NCI-H128 (cell line): ENCODE measurements around the gene CSF2.

Experiments
- DNase-seq: peaks from one replicate; lab custom pipeline; 2025; ENCODE audit not compliant: unreplicated experiment; lab: John Stamatoyannopoulos, UW

The CSF2 gene

GRCh38 chr5:132067941-132068808, 5.4 kb upstream of the CSF2 start:
- DNase-seq = no peak

DNA sequence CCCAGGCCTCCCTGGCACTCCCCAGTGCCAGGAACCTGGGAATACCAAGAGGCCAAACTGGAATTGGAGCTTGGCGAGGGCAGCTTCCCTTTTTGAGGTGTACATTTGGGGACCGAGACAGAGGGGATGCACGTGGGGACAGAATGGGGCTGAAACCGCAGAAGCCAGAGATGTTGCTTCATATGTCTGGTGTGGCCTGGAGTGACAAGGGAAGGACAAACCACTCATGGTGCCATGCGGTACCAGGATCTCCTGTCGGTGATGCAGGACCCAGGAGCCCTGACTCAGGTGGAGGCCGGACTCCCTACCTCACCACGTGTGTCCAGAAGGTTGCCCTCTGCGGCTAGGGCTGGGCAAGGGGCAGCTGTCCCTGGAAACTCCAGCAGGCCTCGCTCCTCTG, 4.0 kb upstream of the CSF2 start:
- DNase-seq = no peak

GRCh38 chr5:132069994-132070393, 3.6 kb upstream of the CSF2 start:
- no peak for DNase-seq

DNA sequence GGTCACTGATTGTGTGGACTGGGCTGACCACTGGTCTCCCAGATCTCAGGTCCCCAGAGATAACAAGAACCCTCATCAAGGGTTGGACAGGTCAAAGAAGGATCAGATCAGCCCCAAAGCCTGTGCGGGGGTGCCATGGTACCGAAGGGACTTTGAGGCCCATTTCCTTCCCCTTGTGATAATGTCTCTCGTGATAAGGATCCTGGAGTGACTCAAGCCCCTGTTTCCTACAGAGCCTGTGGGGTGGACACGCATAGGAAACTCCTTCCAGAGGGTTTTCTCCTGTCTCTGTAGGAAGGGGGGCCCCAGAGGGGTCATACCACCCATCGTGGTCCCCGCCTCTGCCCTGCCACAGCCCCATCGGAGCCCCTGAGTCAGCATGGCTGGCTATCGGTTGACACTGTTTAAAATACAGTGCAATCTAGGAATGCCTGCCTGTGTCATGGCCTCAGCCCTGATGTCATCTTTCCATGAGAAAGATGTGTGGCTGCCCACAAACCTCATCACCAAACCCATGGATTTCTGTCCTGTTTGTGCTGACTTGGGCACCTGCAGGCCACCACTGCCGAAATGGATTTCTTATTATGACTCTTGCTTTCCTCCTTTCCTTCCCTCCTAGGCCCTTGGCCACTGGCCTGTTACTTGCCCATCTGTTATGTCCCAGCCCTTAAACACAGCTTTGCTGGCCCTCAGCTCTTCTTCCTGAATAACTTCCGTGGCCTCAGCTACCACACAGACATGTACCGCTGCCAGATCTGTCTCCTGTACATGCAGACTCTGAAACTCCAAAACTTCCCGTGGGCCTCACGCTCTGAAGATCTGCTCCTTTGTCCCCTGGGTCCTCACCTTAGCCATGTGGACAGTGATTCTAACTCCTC, 2.9 kb upstream of the CSF2 start:
- DNase-seq = no peak

DNA sequence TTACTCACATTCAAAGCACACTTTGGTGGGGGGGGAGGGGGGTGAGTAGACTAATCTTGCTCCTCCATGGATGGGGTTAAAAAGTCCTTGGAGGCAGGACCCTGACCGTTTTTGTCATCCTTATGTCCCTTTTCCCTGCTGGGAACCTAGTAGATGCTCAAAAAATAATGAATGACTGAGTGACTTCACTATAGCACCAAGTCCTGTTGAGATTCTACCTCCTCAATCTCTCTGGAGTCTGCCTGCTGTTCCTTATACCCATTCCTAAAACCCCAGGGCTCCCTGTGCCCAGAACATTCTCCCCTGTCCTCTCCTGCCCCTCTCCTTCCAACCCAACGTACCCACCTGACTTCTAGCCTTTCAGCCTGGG, 2.3 kb upstream of the CSF2 start:
- no peak for DNase-seq

- no peak for DNase-seq
Measured at GRCh38 chr5:132072070-132072469, 1.5 kb upstream of the CSF2 start.

DNA sequence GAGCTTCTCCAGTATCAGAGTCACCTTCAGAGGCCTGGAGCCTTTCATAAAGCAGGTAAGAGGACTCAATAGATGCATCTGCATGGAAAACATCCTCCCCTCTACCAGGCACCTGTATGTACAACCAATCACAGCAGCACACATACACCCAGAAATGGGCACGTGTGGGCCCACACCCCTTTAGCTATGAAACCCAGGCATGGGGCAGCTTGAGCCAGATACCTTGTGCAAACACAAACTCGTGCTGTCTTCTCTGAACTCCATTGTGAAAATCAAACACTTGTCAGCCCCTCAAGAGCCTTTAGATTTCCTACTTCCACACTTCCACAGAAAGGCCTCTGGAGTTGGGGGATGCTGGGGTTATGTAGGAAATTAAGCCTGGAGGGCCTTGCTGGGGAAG, 1.1 kb upstream of the CSF2 start:
- no peak for DNase-seq

DNA sequence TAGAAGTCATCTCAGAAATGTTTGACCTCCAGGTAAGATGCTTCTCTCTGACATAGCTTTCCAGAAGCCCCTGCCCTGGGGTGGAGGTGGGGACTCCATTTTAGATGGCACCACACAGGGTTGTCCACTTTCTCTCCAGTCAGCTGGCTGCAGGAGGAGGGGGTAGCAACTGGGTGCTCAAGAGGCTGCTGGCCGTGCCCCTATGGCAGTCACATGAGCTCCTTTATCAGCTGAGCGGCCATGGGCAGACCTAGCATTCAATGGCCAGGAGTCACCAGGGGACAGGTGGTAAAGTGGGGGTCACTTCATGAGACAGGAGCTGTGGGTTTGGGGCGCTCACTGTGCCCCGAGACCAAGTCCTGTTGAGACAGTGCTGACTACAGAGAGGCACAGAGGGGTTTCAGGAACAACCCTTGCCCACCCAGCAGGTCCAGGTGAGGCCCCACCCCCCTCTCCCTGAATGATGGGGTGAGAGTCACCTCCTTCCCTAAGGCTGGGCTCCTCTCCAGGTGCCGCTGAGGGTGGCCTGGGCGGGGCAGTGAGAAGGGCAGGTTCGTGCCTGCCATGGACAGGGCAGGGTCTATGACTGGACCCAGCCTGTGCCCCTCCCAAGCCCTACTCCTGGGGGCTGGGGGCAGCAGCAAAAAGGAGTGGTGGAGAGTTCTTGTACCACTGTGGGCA, 642 bp downstream of the CSF2 start:
- DNase-seq = no peak

GRCh38 chr5:132074772-132075718, 1.5 kb downstream of the CSF2 start:
- DNase-seq = no peak

DNA sequence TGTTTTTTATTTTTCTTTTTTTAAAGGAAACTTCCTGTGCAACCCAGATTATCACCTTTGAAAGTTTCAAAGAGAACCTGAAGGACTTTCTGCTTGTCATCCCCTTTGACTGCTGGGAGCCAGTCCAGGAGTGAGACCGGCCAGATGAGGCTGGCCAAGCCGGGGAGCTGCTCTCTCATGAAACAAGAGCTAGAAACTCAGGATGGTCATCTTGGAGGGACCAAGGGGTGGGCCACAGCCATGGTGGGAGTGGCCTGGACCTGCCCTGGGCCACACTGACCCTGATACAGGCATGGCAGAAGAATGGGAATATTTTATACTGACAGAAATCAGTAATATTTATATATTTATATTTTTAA, 2.1 kb downstream of the CSF2 start:
- DNase-seq = no peak

GRCh38 chr5:132076202-132076830, 2.7 kb downstream of the CSF2 start:
- no peak for DNase-seq

- DNase-seq = no peak
Measured at GRCh38 chr5:132076983-132077382, 3.4 kb downstream of the CSF2 start.

DNA sequence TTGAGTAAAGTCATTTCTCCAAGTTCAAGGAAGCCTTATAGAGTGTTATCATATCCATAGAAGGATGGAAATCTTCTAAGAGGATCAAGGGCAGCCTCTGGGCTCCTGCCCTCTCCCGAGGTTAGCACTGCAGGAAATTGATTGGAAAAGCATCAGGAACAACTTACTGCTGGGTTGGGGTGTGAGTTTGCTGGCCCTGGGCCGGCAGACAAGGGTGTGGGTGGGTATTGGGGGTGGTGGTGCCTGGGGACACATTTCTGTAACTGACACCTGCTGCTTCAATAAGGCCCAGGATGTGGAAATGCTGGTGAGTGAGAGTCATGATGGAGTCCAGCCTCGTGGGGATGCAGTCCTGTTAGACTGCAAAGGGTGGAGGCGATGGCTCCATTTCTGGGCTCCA, 5.5 kb downstream of the CSF2 start:
- no peak for DNase-seq

DNA sequence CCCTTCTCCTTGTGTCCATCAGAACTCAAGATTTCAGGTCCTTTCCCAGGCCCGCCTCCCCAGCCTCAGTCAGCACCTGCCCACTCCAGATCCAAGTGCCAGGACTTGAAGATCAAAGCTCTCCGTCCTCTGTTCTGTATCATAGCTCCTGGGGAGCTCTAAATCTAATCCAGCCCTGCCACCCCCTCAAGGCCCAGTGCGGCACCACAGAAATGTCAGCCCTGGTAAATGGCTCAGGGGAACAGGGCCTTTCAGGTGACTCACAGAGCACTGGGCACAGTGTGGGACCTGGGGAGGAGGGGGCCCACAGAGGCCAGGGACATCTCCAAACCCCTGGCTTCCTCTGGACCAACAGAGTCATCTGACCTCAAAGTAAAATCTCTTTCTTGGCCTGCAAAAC, 6.0 kb downstream of the CSF2 start:
- DNase-seq = no peak

GRCh38 chr5:132080595-132080994, 7.0 kb downstream of the CSF2 start:
- DNase-seq = no peak

DNA sequence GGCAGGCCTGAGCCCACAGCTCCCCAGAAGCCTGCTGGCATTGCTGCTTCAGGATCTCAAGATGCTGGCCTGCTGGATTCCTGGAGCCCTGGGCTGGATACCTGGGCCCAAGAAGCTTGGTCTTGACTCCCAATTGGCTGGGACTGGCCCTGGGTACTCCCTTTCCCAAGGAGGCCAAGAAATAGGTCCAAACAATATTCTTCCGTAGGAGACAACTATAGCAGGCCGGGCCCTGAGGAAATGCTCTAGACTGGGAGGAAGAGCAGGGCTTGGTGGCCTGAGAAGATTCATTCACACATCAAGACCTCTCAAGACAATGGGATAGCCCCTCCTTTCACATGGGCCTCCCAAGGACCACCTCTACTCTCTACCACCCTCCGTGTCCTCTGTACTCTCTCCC, 7.9 kb downstream of the CSF2 start:
- DNase-seq = no peak

GRCh38 chr5:132082329-132083023, 8.9 kb downstream of the CSF2 start:
- DNase-seq = no peak

GRCh38 chr5:132083071-132083678, 9.6 kb downstream of the CSF2 start:
- no peak for DNase-seq

DNA sequence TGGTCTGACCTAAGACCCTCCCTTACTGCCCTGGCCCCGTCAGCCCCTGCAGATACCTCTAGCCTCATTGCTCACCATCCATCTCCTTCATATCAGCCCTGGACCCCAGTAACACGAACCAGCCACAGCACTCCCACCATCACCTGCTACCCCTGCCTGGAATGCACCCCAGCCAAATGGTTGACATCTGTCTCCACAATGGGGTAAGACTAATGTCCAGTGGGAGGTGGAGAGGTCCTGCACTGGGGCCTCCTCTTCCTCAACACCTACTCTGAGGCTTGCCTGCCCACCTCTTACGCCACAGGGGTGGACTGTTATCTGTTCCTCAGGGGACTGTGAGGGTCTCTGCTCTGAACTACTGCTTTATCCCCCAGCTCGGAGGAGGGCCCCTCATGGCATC, 12.1 kb downstream of the CSF2 start:
- no peak for DNase-seq
